Measurements from ENCODE around the gene MTAP.

GRCh38 chr9:21854119-21854518, 51.7 kb downstream of the MTAP start:
- TF ChIP-seq POLR2AphosphoS5 (IDR thresholded peaks at IDR 0.05), result no peak
- no peak for TF ChIP-seq CTCF (IDR thresholded peaks at IDR 0.05)
- TF ChIP-seq POLR2A (IDR thresholded peaks at IDR 0.05), result no peak

Data from transverse colon (tissue), 4 donors.